ENCODE data around the gene RNF215. TPM values are rescaled to one million over a fixed set of nuclear protein-coding genes. Genes with fewer than 3 reads are reported as not detected.

Gene RNF215
- total and polyA plus RNA-seq, 2 donors (not counting 3 experiments of a cell fraction or from before 2014, with no cell fraction given), result 16.7 to 26.9 TPM

DNA sequence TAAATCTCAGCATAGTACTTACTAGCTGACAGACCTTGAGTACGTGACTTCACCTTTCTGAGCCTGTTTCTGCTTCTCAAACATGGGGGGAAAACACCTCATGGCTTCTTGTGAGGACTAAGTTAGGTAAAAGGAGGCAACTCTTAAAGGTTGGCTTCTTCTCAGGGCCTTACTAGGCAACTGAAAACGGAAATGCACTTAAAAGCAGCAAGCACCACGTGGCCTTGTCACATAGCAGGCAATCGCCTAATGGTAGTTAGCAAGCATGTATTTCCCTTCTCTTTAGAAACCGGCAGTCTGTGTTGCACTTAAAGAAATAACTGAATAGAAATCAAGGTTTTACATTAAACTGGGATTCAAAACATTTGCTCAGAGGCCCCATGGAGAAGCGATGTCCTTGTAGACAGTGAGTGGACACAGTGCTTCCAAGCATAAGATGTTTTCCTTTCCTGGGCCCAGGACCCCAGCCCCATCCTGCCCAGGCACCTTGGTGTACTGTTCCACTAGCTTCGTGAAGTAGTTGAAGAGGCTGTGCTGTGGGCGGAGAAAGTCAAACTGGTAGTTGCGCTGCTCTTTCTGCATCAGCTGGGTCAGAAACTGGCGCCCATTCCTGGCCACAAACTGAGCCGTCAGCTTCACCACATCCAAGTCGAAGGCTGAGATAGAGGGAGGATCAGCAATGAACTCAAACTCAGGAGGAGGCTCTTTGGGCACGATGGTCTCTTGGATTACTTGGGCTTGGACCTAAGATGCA, 42.6 kb downstream of the RNF215 start:
- no peaks in the 10 kb centered on the region for H3K4me1 ChIP-seq (ENCODE audit: control insufficient read depth, extremely low read depth, insufficient read depth, low read length)
- TF ChIP-seq FOS (IDR thresholded peaks at IDR 0.05; ENCODE audit: borderline replicate concordance, insufficient read depth, low read length) (no peak), EZH2 (IDR thresholded peaks at IDR 0.05; ENCODE audit: borderline replicate concordance, low read depth, low read length, severe bottlenecking) (no peak), POLR2AphosphoS5 (IDR thresholded peaks at IDR 0.05; ENCODE audit: insufficient read depth, low read depth, low read length) (no peak), MYC (IDR thresholded peaks at IDR 0.05; ENCODE audit: low read depth, low read length) (no peak), JUN (IDR thresholded peaks at IDR 0.05; ENCODE audit: borderline replicate concordance, insufficient read depth, insufficient read length, low read depth) (no peak), GATA2 (IDR thresholded peaks at IDR 0.05; ENCODE audit: insufficient read depth, insufficient read length, low read depth, low read length) (no peak), POLR2A (IDR thresholded peaks at IDR 0.05; ENCODE audit: low read depth, low read length) (no peak)
- TF ChIP-seq, protein P1, sequence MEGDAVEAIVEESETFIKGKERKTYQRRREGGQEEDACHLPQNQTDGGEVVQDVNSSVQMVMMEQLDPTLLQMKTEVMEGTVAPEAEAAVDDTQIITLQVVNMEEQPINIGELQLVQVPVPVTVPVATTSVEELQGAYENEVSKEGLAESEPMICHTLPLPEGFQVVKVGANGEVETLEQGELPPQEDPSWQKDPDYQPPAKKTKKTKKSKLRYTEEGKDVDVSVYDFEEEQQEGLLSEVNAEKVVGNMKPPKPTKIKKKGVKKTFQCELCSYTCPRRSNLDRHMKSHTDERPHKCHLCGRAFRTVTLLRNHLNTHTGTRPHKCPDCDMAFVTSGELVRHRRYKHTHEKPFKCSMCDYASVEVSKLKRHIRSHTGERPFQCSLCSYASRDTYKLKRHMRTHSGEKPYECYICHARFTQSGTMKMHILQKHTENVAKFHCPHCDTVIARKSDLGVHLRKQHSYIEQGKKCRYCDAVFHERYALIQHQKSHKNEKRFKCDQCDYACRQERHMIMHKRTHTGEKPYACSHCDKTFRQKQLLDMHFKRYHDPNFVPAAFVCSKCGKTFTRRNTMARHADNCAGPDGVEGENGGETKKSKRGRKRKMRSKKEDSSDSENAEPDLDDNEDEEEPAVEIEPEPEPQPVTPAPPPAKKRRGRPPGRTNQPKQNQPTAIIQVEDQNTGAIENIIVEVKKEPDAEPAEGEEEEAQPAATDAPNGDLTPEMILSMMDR (IDR thresholded peaks at IDR 0.05; ENCODE audit: extremely low read depth in 1 of 2, insufficient read depth in 1 of 2, low read depth in 1 of 2, low read length in 2 of 2), result no peak
- TF ChIP-seq, protein P2, sequence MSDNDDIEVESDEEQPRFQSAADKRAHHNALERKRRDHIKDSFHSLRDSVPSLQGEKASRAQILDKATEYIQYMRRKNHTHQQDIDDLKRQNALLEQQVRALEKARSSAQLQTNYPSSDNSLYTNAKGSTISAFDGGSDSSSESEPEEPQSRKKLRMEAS (IDR thresholded peaks at IDR 0.05; ENCODE audit: insufficient read depth, insufficient read length), result no peak
- H3K27me3 ChIP-seq (ENCODE audit: control insufficient read depth in 2 of 2, insufficient read depth in 2 of 2, low read length in 2 of 2), result no peaks in the 10 kb centered on the region
- dilution Hi-C loops (cut with MboI; ENCODE audit: extremely low pct_ligation_motif_present, low sequenced_read_pairs), result no loop called here
- H3K36me3 ChIP-seq (ENCODE audit: control insufficient read depth in 2 of 2, extremely low read depth in 1 of 2, insufficient read depth in 2 of 2, low read length in 2 of 2), result peaks cover 44 to 73% of the 10 kb centered on the region in 2 experiments
- no peak overlapping the region for H3K4me3 ChIP-seq (replicated peaks in 1 of 3; ENCODE audit: insufficient read depth in 1 of 3, low read depth in 1 of 3, low read length in 3 of 3)
- ChIA-PET POLR2A (no interaction called here), CTCF (interaction anchor here (0.9 to 1.9 kb wide), 2 partner anchors 12 to 56 kb away, joined by 6 to 7 read pairs; partner anchors contain the start of genes CASTOR1, CCDC157 and SF3A1)
- H3K27ac ChIP-seq (ENCODE audit: insufficient read depth, low read depth, low read length), result no peak overlapping the region
- DNase-seq (ENCODE audit: low read depth, low spot score) (no peak), FAIRE-seq (no peak)
- H3K9me3 ChIP-seq (replicated peaks; ENCODE audit: control insufficient read depth, insufficient read depth, low read length), result no peaks in the 10 kb centered on the region
- no peak overlapping the region for H2AFZ ChIP-seq (ENCODE audit: low read depth, low read length)
- H3K79me2 ChIP-seq (ENCODE audit: control insufficient read depth, insufficient read depth, low read length), result peaks cover 15% of the 10 kb centered on the region
- no TSS peak for BruUV-seq (replicated peaks)
- H3K4me2 ChIP-seq (ENCODE audit: insufficient read depth, low read length), result no peak overlapping the region
- intact Hi-C loops (cut with micrococcal nuclease), result no loop called here
- H3K9ac ChIP-seq (replicated peaks; ENCODE audit: extremely low read depth, insufficient read depth, low read length), result no peak overlapping the region
- H3K9me1 ChIP-seq (replicated peaks; ENCODE audit: control insufficient read depth, extremely low read depth, insufficient read depth, low read length), result no peaks in the 10 kb centered on the region
- H4K20me1 ChIP-seq (replicated peaks; ENCODE audit: control insufficient read depth, extremely low read depth, insufficient read depth, low read length), result no peaks in the 10 kb centered on the region
